Keratinocyte (primary cell): ENCODE results near the gene DNM2. TPM values are rescaled to one million over a fixed set of nuclear protein-coding genes. Genes with fewer than 3 reads are reported as not detected.

Source experiments
- DNase-seq: peaks from one replicate; pipeline ENCODE4 v3.0.0-alpha.2; 2011; ENCODE audit warnings: low read depth, missing footprints, low spot score
- FAIRE-seq: peaks from 2 replicates; lab custom pipeline; 2011; peaks lifted over from hg19 to GRCh38; lab: Jason Lieb, UNC
- H2AFZ ChIP-seq: 2 replicates; pipeline ENCODE4 v1.6.0; 2012; ENCODE audit warnings: low read length, control low read depth, inconsistent platforms; ENCODE audit not compliant: control insufficient read depth
- H3K27ac ChIP-seq: 2 replicates; pipeline ENCODE4 v1.5.1; 2011; ENCODE audit warnings: low read length; ENCODE audit not compliant: control insufficient read depth, insufficient read depth
- H3K27me3 ChIP-seq: 3 replicates; pipeline ENCODE4 v1.6.0; 2011; ENCODE audit warnings: low read length; ENCODE audit not compliant: control insufficient read depth, insufficient read depth; ENCODE audit errors: extremely low read depth
- H3K36me3 ChIP-seq, 2 experiments: 2 replicates in 1 of 2; 3 replicates in 1 of 2; pipeline ENCODE4 v1.5.1; 2011; ENCODE audit warnings: low read length in 2 of 2, mild to moderate bottlenecking in 1 of 2; ENCODE audit not compliant: control insufficient read depth in 2 of 2, insufficient read depth in 2 of 2; ENCODE audit errors: extremely low read depth in 1 of 2
- H3K4me1 ChIP-seq: 3 replicates; pipeline ENCODE4 v1.5.1; 2011; ENCODE audit warnings: low read length; ENCODE audit not compliant: control insufficient read depth, insufficient read depth; ENCODE audit errors: extremely low read depth
- H3K4me2 ChIP-seq: 3 replicates; pipeline ENCODE4 v1.6.0; 2011; ENCODE audit warnings: low read depth, low read length; ENCODE audit not compliant: control insufficient read depth, insufficient read depth; ENCODE audit errors: extremely low read depth
- H3K4me3 ChIP-seq, 3 experiments: fragments of 200-600 bp in 1 of 3; sonication (generic) in 1 of 3; 2 replicates in 2 of 3; 3 replicates in 1 of 3; pipeline ENCODE4 v1.5.1; 2011 to 2016; ENCODE audit warnings: low read length in 3 of 3, mild to moderate bottlenecking in 3 of 3, control low read depth in 2 of 3, inconsistent platforms in 1 of 3, low read depth in 1 of 3, mixed read lengths in 1 of 3, mixed run types in 1 of 3, moderate library complexity in 1 of 3; ENCODE audit not compliant: control insufficient read depth in 2 of 3, insufficient read depth in 2 of 3; ENCODE audit errors: extremely low read depth in 1 of 3
- H3K79me2 ChIP-seq: 2 replicates; pipeline ENCODE4 v1.6.0; 2012; ENCODE audit warnings: low read length; ENCODE audit not compliant: control insufficient read depth, insufficient read depth
- H3K9ac ChIP-seq: 3 replicates; pipeline ENCODE4 v1.6.0; 2011; ENCODE audit warnings: low read length; ENCODE audit not compliant: control insufficient read depth, insufficient read depth; ENCODE audit errors: extremely low read depth
- H3K9me1 ChIP-seq: 3 replicates; pipeline ENCODE4 v1.6.0; 2011; ENCODE audit warnings: low read length; ENCODE audit not compliant: control insufficient read depth, insufficient read depth; ENCODE audit errors: extremely low read depth
- H3K9me3 ChIP-seq: 2 replicates; pipeline ENCODE4 v1.5.1; 2012; ENCODE audit warnings: low read depth, low read length; ENCODE audit not compliant: control insufficient read depth
- H4K20me1 ChIP-seq: 3 replicates; pipeline ENCODE4 v1.6.0; 2011; ENCODE audit warnings: low read length; ENCODE audit not compliant: control insufficient read depth, insufficient read depth; ENCODE audit errors: extremely low read depth
- CTCF ChIP-seq, 3 experiments: IDR thresholded peaks in 1 of 3; conservative IDR thresholded peaks in 1 of 3; optimal IDR thresholded peaks in 1 of 3; 2 replicates in 2 of 3; 3 replicates in 1 of 3; pipeline versions ENCODE3 to v1.5.1; 2011; ENCODE audit warnings: low read length in 3 of 3, mild to moderate bottlenecking in 3 of 3, moderate library complexity in 2 of 3, control low read depth in 1 of 3, inconsistent platforms in 1 of 3; ENCODE audit not compliant: insufficient read depth in 2 of 3; ENCODE audit errors: extremely low read depth in 1 of 3
- EZH2 ChIP-seq: IDR thresholded peaks from one replicate; pipeline ENCODE4 v1.6.1; 2012; ENCODE audit warnings: inconsistent platforms, mild to moderate bottlenecking, low read length, moderate library complexity
- dilution Hi-C: fragments of 300-500 bp; cut with MboI; formaldehyde crosslinking; loops from one replicate; pipeline ENCODE4 v1.7.0; 2020; ENCODE audit warnings: low sequenced_read_pairs; ENCODE audit not compliant: extremely low pct_ligation_motif_present
- polyA plus RNA-seq, 5 experiments: library from polyadenylated mRNA; depleted of rRNA in 3 of 5; stranded (reverse) in 3 of 5; stranded (forward) in 1 of 5; unstranded in 1 of 5; fragments of >200 nt; gene quantifications; 1 replicate in 1 of 5; 2 replicates in 3 of 5; 3 replicates in 1 of 5; pipeline versions ENCODE4 v1.2.1 to v1.2.3, GENCODE V29; 2011 to 2012; ENCODE audit warnings: missing spikeins in 2 of 5, low read depth in 1 of 5, low replicate concordance in 1 of 5

The DNM2 gene
- polyA plus RNA-seq, 1 donor (not counting 4 experiments of a cell fraction or from before 2014, with no cell fraction given) = 60.1 TPM

GRCh38 chr19:10769533-10770491, 51.9 kb downstream of the DNM2 start:
- dilution Hi-C loops = no loop called here
- Histone ChIP-seq H3K4me2 (no peak overlapping the region), H3K27ac (no peak overlapping the region), H3K9me3 (no peaks in the 10 kb centered on the region), H3K4me1 (peaks cover 11% of the 10 kb centered on the region), H3K4me3 (no peak overlapping the region), H3K27me3 (no peaks in the 10 kb centered on the region), H3K9me1 (peaks cover 2% of the 10 kb centered on the region), H3K79me2 (peaks cover 32% of the 10 kb centered on the region), H3K36me3 (peaks cover 10 to 21% of the 10 kb centered on the region in 2 experiments), H3K9ac (no peak overlapping the region), H4K20me1 (no peaks in the 10 kb centered on the region), H2AFZ (no peak overlapping the region)
- no peak for TF ChIP-seq EZH2
- TF ChIP-seq CTCF (optimal IDR thresholded peaks at IDR 0.05 in 1 of 3, IDR thresholded peaks at IDR 0.05 in 1 of 3, conservative IDR thresholded peaks at IDR 0.05 in 1 of 3; ENCODE audit: extremely low read depth in 1 of 3, insufficient read depth in 2 of 3, low read length in 3 of 3) = peak in 2 of 3 experiments; percentile 16 to 25
- FAIRE-seq (no peak), DNase-seq (no peak)

GRCh38 chr19:10773969-10774368, 56.1 kb downstream of the DNM2 start:
- dilution Hi-C loops = no loop called here
- no peak overlapping the region for H3K27ac ChIP-seq
- H3K9ac ChIP-seq = no peak overlapping the region
- DNase-seq = no peak
- H2AFZ ChIP-seq = no peak overlapping the region
- H3K4me3 ChIP-seq = no peak overlapping the region
- H3K4me1 ChIP-seq = peaks cover 11% of the 10 kb centered on the region
- no peaks in the 10 kb centered on the region for H3K9me3 ChIP-seq
- no peak overlapping the region for H3K4me2 ChIP-seq
- H3K27me3 ChIP-seq = no peaks in the 10 kb centered on the region
- no peaks in the 10 kb centered on the region for H4K20me1 ChIP-seq
- peaks cover 2% of the 10 kb centered on the region for H3K9me1 ChIP-seq
- TF ChIP-seq EZH2 = no peak
- no peak for TF ChIP-seq CTCF (optimal IDR thresholded peaks at IDR 0.05 in 1 of 3, IDR thresholded peaks at IDR 0.05 in 1 of 3, conservative IDR thresholded peaks at IDR 0.05 in 1 of 3; ENCODE audit: extremely low read depth in 1 of 3, insufficient read depth in 2 of 3, low read length in 3 of 3)
- H3K79me2 ChIP-seq = peaks cover 12% of the 10 kb centered on the region
- H3K36me3 ChIP-seq = peaks cover 17 to 35% of the 10 kb centered on the region in 2 experiments
- no peak for FAIRE-seq
